Peyer's patch (tissue), 4 donors: ENCODE data around the gene C19orf47.

ENCODE experiments used
- POLR2A ChIP-seq, 2 donors: fragments of 450-650 bp; IDR thresholded peaks; one replicate each; pipeline ENCODE4 v1.5.1; 2017; ENCODE audit warnings: antibody characterized with exemption in 2 of 2, mild to moderate bottlenecking in 2 of 2, moderate library complexity in 2 of 2
- TF ChIP-seq, protein P1 (sequence below), 6 experiments: fragments of 450-650 bp in 4 of 6; fragments of 200-600 bp in 2 of 6; sonication (generic) in 1 of 6; IDR thresholded peaks; one replicate each; pipeline ENCODE4 v1.5.1; 2017 to 2019; ENCODE audit warnings: antibody characterized with exemption in 6 of 6, mild to moderate bottlenecking in 3 of 6, moderate library complexity in 1 of 6

DNA sequence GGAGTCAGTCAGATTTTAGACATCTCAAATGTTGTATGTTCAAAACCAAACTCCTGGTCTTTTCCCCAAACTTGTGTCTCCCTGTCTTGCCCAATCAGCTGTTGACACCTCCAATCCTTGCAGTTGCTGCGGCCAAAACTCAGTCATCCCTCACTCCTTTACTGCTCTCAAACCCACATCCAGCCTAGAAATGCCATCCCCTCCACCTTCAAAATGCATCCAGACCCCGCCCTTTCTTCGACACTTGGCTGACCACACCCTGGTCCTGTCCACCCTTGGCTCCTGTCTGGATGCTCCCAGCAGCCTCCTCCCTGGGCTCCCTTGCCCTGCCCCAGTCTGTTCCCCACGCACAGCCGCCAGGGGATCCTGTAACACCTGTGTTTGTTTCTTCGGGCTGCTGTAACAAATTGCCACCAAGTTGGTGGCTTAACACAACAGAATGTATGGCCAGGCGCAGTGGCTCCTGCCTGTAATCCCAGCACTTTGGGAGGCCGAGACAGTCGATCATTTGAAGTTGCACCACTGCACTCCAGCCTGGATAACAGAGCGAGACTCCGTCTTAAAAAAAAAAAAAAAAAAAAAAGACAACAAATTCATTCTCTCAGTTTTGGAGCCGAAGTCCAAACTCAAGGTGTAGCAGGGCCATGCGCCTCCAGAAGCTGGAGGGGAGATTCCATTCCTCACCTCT is 12.0 kb upstream of the C19orf47 start:
- TF ChIP-seq, protein P1, sequence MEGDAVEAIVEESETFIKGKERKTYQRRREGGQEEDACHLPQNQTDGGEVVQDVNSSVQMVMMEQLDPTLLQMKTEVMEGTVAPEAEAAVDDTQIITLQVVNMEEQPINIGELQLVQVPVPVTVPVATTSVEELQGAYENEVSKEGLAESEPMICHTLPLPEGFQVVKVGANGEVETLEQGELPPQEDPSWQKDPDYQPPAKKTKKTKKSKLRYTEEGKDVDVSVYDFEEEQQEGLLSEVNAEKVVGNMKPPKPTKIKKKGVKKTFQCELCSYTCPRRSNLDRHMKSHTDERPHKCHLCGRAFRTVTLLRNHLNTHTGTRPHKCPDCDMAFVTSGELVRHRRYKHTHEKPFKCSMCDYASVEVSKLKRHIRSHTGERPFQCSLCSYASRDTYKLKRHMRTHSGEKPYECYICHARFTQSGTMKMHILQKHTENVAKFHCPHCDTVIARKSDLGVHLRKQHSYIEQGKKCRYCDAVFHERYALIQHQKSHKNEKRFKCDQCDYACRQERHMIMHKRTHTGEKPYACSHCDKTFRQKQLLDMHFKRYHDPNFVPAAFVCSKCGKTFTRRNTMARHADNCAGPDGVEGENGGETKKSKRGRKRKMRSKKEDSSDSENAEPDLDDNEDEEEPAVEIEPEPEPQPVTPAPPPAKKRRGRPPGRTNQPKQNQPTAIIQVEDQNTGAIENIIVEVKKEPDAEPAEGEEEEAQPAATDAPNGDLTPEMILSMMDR (IDR thresholded peaks at IDR 0.05), result no peak
- TF ChIP-seq POLR2A (IDR thresholded peaks at IDR 0.05), result no peak
